ENCODE measurements around the gene DPYSL4. TPM values are rescaled to one million over a fixed set of nuclear protein-coding genes. Genes with fewer than 3 reads are reported as not detected.

DPYSL4 gene
- total and polyA plus RNA-seq, 2 experiments from 2014 or later = 2.1 TPM

GRCh38 chr10:132201111-132201969, 14.6 kb downstream of the DPYSL4 start:
- no peak overlapping the region for H3K4me3 ChIP-seq
- no peak overlapping the region for H3K9ac ChIP-seq
- H3K9me3 ChIP-seq (ENCODE audit: low read depth) = no peaks in the 10 kb centered on the region
- in situ Hi-C loops (cut with MboI) = no loop called here
- no peaks in the 10 kb centered on the region for H3K36me3 ChIP-seq (ENCODE audit: low read depth)
- H3K79me2 ChIP-seq (ENCODE audit: insufficient read depth) = no peaks in the 10 kb centered on the region
- no peaks in the 10 kb centered on the region for H3F3A ChIP-seq (ENCODE audit: insufficient read depth)
- TF ChIP-seq EZH2phosphoT487 (IDR thresholded peaks at IDR 0.05; ENCODE audit: insufficient read depth, low read depth) (no peak), EZH2 (IDR thresholded peaks at IDR 0.05; ENCODE audit: insufficient read depth, poor library complexity, severe bottlenecking) (no peak)
- no peak overlapping the region for H3K27ac ChIP-seq
- H3K9me2 ChIP-seq (ENCODE audit: insufficient read depth) = no peaks in the 10 kb centered on the region
- 73 to 80% methylated on average over 29 to 35 of the region's 35 CpGs for WGBS, 2 experiments (ENCODE audit: low coverage in 1 of 2, low lambda C conversion rate in 2 of 2, missing lambda C conversion rate in 2 of 2)
- H2AFZ ChIP-seq = no peak overlapping the region
- H3K4me1 ChIP-seq (ENCODE audit: insufficient read depth) = no peaks in the 10 kb centered on the region
- H3K4me2 ChIP-seq (ENCODE audit: unreplicated experiment) = no peak overlapping the region
- H3K27me3 ChIP-seq (replicated peaks; ENCODE audit: insufficient read depth) = no peaks in the 10 kb centered on the region
- no peak for DNase-seq
- H4K20me1 ChIP-seq (ENCODE audit: insufficient read depth) = no peaks in the 10 kb centered on the region

GRCh38 chr10:132202070-132202970, 15.6 kb downstream of the DPYSL4 start:
- Histone ChIP-seq H3K9me3 (ENCODE audit: low read depth) (no peaks in the 10 kb centered on the region), H3F3A (ENCODE audit: insufficient read depth) (no peaks in the 10 kb centered on the region), H3K27ac (no peak overlapping the region), H3K4me3 (no peak overlapping the region), H3K4me1 (ENCODE audit: insufficient read depth) (no peaks in the 10 kb centered on the region), H3K36me3 (ENCODE audit: low read depth) (no peaks in the 10 kb centered on the region), H3K9ac (no peak overlapping the region), H3K27me3 (replicated peaks; ENCODE audit: insufficient read depth) (no peaks in the 10 kb centered on the region), H3K4me2 (ENCODE audit: unreplicated experiment) (no peak overlapping the region), H3K79me2 (ENCODE audit: insufficient read depth) (no peaks in the 10 kb centered on the region), H2AFZ (no peak overlapping the region), H3K9me2 (ENCODE audit: insufficient read depth) (no peaks in the 10 kb centered on the region), H4K20me1 (ENCODE audit: insufficient read depth) (no peaks in the 10 kb centered on the region)
- in situ Hi-C loops (cut with MboI) = no loop called here
- WGBS, 2 experiments (ENCODE audit: low coverage in 1 of 2, low lambda C conversion rate in 2 of 2, missing lambda C conversion rate in 2 of 2) = 78 to 81% methylated on average over 48 of the region's 48 CpGs
- no peak for DNase-seq
- no peak for TF ChIP-seq EZH2phosphoT487 (IDR thresholded peaks at IDR 0.05; ENCODE audit: insufficient read depth, low read depth)
- TF ChIP-seq EZH2 (IDR thresholded peaks at IDR 0.05; ENCODE audit: insufficient read depth, poor library complexity, severe bottlenecking) = no peak

- H2AFZ ChIP-seq = no peak overlapping the region
- no peaks in the 10 kb centered on the region for H3K36me3 ChIP-seq (ENCODE audit: low read depth)
- no peak overlapping the region for H3K4me2 ChIP-seq (ENCODE audit: unreplicated experiment)
- H3F3A ChIP-seq (ENCODE audit: insufficient read depth) = no peaks in the 10 kb centered on the region
- no peak overlapping the region for H3K27ac ChIP-seq
- H3K9ac ChIP-seq = no peak overlapping the region
- H4K20me1 ChIP-seq (ENCODE audit: insufficient read depth) = no peaks in the 10 kb centered on the region
- DNase-seq = no peak
- H3K9me2 ChIP-seq (ENCODE audit: insufficient read depth) = no peaks in the 10 kb centered on the region
- in situ Hi-C loops (cut with MboI) = no loop called here
- no peaks in the 10 kb centered on the region for H3K79me2 ChIP-seq (ENCODE audit: insufficient read depth)
- no peaks in the 10 kb centered on the region for H3K27me3 ChIP-seq (replicated peaks; ENCODE audit: insufficient read depth)
- H3K9me3 ChIP-seq (ENCODE audit: low read depth) = no peaks in the 10 kb centered on the region
- no peak overlapping the region for H3K4me3 ChIP-seq
- WGBS, 2 experiments (ENCODE audit: low coverage in 1 of 2, low lambda C conversion rate in 2 of 2, missing lambda C conversion rate in 2 of 2) = 65 to 69% methylated on average over 20 to 34 of the region's 34 CpGs
- no peaks in the 10 kb centered on the region for H3K4me1 ChIP-seq (ENCODE audit: insufficient read depth)
- TF ChIP-seq EZH2phosphoT487 (IDR thresholded peaks at IDR 0.05; ENCODE audit: insufficient read depth, low read depth) (no peak), EZH2 (IDR thresholded peaks at IDR 0.05; ENCODE audit: insufficient read depth, poor library complexity, severe bottlenecking) (no peak)
Observed at GRCh38 chr10:132203256-132204077, 16.7 kb downstream of the DPYSL4 start.

All from GM23248 (cell line).